Vagina (tissue), 2 donors: ENCODE data around the gene ISYNA1.

Experiments used
- POLR2A ChIP-seq, 2 donors: fragments of 450-650 bp; IDR thresholded peaks; one replicate each; pipeline ENCODE4 v1.6.1; 2017; ENCODE audit warnings: antibody characterized with exemption in 2 of 2, mild to moderate bottlenecking in 2 of 2, moderate library complexity in 2 of 2
- POLR2AphosphoS5 ChIP-seq, 2 donors: sonication (generic); formaldehyde crosslinking; IDR thresholded peaks; one replicate each; pipeline ENCODE4 v1.9.0; 2017; ENCODE audit warnings: antibody characterized with exemption in 2 of 2, mild to moderate bottlenecking in 2 of 2, low read depth in 1 of 2; ENCODE audit not compliant: insufficient read depth in 1 of 2
- TF ChIP-seq, protein P1 (sequence below), 3 experiments: fragments of 450-650 bp in 2 of 3; fragments of 200-600 bp in 1 of 3; sonication (generic) in 1 of 3; IDR thresholded peaks; one replicate each; pipeline ENCODE4 v1.5.1; 2017 to 2019; ENCODE audit warnings: antibody characterized with exemption in 3 of 3, mild to moderate bottlenecking in 2 of 3, moderate library complexity in 2 of 3

DNA sequence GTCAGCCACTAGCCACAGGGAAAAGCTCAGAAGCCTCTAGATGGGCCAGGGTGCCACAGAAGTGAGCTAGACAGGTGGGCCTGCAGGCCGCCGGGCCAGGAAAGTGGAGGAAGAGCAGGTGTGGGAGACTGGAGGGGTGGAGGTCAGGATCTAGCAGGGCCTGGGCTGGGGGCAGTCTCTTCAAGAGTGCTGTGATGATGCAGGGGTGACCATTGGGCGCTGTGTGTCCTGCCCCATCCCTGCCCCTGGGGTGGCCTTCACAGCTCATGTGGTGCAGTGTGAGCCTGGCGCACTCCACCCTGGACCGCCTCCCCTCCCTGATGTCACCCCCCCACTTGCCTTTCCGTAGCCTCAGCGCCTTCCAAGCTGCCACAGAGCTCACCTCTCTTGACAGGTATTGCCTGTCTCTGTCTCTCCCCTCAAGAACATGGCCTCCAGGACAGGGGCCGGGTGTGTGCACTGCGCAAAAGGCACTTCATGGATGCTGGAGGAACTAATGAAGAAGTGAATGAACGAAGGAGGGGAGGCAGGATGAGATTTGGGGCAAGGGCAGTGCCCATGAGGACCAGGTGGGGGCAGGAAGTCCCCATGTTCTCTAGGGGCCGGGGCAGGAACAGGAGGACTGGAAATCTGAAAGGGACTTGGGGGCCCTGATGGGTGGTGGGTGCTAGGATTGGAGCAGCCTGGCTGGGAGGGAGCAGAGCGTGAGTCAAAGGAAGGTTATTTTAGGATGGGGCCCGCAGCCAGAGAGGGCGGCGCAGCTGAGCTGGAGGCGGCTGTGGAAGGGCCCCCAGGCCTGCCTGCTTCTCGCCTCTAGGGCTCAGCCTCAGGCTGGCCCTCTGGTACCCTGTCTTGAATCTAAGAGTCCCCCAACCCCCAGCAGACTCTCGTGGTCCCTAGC lies 12.2 kb downstream of the ISYNA1 start:
- TF ChIP-seq, protein P1, sequence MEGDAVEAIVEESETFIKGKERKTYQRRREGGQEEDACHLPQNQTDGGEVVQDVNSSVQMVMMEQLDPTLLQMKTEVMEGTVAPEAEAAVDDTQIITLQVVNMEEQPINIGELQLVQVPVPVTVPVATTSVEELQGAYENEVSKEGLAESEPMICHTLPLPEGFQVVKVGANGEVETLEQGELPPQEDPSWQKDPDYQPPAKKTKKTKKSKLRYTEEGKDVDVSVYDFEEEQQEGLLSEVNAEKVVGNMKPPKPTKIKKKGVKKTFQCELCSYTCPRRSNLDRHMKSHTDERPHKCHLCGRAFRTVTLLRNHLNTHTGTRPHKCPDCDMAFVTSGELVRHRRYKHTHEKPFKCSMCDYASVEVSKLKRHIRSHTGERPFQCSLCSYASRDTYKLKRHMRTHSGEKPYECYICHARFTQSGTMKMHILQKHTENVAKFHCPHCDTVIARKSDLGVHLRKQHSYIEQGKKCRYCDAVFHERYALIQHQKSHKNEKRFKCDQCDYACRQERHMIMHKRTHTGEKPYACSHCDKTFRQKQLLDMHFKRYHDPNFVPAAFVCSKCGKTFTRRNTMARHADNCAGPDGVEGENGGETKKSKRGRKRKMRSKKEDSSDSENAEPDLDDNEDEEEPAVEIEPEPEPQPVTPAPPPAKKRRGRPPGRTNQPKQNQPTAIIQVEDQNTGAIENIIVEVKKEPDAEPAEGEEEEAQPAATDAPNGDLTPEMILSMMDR (IDR thresholded peaks at IDR 0.05), result no peak
- TF ChIP-seq POLR2AphosphoS5 (IDR thresholded peaks at IDR 0.05; ENCODE audit: insufficient read depth in 1 of 2, low read depth in 1 of 2) (no peak), POLR2A (IDR thresholded peaks at IDR 0.05) (no peak)
